GM19239 (cell line): Measurements from ENCODE around the gene APMAP.

Source experiments
- DNase-seq: peaks from one replicate; pipeline ENCODE4 v3.0.0; 2011; ENCODE audit warnings: low spot score; ENCODE audit not compliant: insufficient read length
- FAIRE-seq: peaks from 2 replicates; lab custom pipeline; 2011; peaks lifted over from hg19 to GRCh38; lab: Jason Lieb, UNC

The APMAP gene, protein sequence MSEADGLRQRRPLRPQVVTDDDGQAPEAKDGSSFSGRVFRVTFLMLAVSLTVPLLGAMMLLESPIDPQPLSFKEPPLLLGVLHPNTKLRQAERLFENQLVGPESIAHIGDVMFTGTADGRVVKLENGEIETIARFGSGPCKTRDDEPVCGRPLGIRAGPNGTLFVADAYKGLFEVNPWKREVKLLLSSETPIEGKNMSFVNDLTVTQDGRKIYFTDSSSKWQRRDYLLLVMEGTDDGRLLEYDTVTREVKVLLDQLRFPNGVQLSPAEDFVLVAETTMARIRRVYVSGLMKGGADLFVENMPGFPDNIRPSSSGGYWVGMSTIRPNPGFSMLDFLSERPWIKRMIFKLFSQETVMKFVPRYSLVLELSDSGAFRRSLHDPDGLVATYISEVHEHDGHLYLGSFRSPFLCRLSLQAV

DNA sequence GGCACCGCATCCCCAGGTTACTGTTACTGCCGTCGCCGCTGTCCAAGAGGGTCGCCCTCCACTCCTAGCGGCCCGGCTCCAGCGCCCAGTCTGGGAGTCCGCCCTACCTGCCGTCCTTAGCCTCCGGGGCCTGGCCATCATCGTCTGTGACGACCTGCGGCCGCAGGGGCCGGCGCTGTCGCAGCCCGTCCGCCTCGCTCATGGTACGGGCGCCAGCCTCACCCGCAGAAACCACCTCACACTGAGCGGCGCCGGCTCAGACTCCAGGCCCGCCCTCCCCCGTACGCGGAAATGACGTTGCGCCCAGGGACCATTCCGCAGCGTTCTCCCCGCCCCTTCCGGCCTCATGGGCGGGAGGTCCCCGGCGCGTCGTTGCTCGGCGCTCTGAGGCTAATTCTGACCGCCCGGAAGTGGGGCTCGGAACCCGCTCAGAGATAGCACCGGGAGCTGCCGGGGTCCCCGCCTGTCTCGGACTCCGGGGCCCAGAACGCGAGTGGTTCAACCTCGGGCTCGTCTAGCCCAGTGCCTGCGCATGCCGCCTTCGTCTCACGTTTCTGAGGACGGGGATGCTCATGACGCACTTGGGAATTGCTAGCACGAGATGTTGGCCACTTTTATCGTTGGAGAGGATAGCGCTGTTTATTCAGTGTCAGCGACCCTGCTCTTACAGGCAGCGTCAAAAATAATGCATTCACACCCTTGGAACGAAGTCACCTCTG is at the start of gene APMAP:
APMAP (minus strand) TSS at position 265 of the 719 bp plus-strand sequence; CDS start at position 202, 63 bp downstream.
- peak; percentile 86 for FAIRE-seq
- peak; percentile 91 for DNase-seq

DNA sequence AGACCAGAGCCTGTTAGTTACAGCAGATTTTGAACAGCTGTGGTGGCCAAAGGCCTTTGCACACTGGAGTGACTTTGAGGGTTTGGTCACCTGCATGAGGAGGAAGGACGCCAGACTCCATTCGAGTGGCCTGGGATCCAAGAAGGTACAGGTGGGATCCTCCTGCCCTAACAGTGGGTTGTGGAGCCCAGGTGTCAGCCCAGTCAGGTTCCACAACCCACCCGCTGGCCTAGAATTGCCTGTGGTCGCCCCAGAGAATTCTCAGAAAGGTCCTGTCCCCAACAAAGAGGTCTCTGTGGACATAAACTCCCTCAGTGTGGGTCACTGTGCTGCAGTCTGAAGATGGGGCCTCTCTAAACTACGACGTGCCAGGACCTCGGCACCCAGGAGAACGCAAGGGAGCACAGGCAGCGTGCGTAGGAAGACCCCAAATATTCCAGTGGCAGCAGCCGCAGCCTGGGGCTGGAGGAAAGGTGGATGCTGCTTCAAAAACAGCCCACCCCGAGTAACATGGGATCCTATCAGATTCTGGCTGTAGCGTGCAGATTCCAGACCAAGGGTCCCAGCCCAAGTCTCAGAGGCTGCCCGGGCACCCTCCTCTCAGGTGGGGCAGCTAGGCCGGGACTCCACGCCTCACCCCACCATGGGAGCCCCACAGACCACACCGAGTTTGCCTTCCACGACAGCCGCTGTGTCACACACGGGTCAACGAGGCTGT is 49.4 kb upstream of the APMAP start:
- FAIRE-seq (no peak), DNase-seq (no peak)

DNA sequence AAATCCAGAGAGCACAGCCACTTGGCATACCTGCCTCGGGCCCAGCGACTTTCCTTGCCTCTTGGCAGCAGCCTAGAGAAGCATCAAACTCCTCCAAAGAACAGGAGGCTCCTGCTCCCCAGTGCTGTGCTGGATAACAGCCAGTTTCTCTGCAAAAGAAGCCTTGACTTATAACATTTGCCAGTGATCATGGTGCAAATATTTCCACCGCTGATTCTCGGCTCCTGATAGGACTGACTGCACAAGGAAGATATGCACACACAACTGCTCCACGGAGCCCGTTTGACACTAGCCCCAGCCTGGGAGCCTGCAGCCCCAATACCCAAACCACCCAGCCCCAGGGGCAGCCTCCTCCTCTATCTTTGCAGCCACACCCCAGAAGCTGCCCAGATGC is 47.9 kb upstream of the APMAP start:
- DNase-seq = no peak
- FAIRE-seq = no peak

DNA sequence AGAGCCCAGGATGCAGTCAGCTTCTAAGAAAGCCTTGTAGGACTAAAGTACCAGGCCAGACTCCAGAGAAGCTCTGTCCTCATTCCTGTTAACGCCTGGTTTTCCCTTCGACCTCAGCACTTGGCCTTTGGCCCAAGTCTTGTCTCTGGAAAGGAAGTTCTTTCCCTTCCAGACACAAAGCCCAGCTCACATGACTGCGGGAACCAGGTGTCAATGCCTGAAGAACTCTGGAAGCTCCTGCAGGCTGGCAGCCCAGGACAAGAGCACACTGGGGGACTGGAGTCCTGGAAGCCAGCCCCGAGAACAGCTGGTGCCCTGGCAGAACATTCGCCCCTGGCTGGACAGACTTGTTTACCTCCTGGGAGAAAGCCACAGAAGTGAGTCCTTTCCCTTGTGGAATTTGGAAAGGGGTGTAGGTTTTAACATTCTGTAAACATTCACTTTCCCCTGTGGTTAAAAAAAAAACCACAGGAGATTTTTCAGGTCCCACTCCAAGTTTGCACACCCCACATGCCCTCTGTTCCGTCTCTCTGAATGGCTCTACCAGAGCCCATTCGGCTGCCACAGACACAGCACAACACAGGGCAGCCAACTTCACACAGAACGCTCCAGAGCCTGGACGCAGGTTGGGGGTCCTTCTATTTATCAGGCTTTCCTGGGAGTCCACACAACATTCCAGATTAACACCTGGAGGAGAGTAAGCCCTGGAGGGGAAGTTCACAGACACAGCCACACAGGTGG is 47.3 kb upstream of the APMAP start:
- no peak for DNase-seq
- no peak for FAIRE-seq

DNA sequence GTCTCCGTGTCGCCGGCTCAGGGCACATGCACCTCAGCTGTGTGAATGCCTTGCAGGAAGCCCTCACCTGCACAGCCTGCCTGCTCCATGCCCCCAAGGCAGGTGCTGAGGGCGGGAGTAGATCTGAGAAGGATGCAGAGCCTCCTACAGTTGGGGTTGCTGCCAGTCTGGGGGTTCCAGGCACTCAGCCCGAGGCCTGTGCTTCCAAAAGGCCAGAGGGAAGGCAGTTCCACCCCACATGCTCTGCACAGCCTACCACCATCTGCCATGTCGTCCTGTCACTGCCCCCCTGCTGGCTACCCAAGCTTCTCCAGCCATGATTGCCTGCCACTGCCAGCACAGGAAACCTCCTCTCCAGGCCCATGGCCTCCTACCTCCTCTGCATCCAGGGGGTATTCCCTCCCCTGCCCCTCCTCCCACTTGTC is 46.1 kb upstream of the APMAP start:
- FAIRE-seq (no peak), DNase-seq (no peak)

DNA sequence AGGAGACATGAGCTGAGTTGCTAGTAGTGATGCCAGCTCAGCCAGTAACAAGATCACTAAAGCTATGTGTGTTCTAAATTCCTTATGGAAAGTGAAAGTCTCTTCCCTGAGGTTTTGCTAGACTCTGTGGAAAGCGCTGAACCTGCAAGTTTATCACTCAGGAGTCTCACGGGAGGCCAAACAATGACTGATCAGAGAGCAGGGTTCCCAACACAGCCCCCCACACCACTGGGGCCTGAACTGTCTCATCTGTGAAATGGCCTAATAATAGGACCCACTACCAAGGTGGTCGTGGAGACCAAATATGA is 45.5 kb upstream of the APMAP start:
- no peak for FAIRE-seq
- DNase-seq = no peak

DNA sequence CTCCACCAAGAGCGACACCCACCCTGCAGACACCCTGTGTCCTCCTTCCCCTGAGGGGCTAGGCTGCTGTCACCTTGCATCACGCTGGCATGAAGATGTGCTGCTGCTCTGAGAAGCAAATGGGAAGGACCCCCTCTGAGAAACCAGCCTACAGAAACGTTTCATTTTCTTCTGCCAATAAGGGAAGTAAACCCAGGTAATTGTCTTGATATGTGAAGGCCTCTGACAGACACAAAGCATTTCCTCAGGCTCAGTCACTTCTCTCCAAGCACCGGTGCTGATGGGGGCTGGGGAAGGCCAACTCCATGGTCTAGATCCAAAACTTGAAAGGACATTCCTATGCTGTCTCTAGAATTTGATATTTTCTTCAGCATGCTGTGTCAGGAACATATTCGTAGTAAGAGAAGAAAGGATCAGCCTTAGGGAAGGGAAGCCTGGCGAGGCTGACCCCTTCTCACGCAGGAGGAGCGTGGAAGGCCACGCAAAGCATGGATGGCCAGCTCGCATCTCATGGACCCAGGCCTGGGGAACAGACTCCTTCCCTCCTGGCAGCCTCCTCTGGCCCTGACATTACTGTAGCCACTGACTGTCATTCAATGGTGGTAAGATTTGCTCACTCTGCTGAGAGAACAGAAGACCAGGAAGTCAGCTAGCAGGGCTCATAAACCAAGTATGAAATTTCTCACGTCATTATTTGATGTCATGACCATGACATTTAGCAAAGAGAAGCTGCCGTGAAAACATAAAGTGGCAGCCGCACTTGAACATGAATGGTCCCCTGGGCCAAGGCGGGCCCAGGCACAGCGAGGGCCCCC is 44.9 kb upstream of the APMAP start:
- peak; percentile 70 for FAIRE-seq
- no peak for DNase-seq

DNA sequence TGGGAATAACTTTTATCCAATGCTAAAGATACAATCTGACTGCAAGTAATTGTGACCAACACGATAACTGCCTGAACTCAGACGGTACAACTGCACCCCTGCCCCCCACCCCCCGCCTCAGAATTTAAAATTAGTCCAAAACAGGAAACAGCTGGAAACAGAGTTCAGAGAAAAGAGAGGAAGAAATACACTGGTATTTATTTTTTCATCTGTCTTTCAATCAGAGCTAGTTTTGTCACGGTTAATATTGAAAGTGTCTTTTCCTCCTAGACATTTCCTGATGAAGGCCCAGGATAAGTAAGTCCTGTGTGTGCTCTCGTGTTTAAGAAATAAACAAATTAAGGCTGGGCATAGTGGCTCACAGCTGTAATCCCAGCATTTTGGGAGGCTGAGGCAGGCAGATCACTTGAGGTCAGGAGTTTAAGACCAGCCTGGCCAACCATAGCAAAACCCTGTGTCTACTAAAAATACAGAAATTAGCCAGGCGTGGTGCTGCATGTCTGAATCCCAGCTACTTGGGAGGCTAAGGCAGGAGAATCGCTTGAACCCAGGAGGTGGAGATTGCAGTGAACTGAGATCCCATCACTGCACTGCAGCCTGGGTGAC is 43.9 kb upstream of the APMAP start:
- FAIRE-seq = peak; percentile 4

DNA sequence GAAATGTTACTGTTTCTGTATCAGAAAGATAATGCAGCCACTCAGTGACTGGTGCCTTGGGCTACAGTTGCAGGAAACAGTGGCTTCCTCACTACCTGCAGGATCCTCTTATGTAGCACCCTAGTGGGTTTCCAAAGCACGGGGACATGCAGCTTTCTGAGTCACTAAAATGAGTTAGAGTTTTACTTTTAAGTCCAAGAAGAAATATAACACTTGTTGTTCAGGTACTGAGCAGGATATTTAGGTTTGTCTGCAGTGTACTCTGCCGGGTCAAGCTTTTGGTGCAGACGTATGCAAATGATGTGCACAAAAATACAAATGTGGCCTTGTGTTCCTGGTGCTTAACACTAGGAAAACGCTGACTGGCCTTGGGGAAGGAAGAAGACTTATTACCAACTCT is 43.4 kb upstream of the APMAP start:
- DNase-seq (no peak), FAIRE-seq (peak; percentile 70)

More for the DNA sequence above, 43.9 kb upstream of the APMAP start:
- no peak for DNase-seq

DNA sequence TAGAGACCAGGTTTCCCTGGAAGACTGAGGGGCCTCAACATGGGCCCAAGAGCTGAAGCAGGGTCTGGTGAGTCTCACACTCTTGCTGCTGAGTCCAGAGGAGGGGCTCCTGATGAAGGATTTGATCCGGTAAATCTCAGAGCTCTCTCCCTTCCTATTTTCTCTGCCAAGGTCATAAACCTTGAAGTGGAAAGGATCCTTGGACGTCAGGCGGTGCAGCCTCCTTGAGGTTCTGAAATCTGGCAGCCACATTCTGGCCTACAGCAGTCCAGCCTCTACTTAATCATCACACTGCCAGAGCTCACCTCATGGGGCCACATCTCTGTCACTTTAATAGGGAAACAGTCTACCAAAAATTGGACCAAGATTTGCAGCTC is 41.4 kb upstream of the APMAP start:
- DNase-seq = no peak
- no peak for FAIRE-seq

DNA sequence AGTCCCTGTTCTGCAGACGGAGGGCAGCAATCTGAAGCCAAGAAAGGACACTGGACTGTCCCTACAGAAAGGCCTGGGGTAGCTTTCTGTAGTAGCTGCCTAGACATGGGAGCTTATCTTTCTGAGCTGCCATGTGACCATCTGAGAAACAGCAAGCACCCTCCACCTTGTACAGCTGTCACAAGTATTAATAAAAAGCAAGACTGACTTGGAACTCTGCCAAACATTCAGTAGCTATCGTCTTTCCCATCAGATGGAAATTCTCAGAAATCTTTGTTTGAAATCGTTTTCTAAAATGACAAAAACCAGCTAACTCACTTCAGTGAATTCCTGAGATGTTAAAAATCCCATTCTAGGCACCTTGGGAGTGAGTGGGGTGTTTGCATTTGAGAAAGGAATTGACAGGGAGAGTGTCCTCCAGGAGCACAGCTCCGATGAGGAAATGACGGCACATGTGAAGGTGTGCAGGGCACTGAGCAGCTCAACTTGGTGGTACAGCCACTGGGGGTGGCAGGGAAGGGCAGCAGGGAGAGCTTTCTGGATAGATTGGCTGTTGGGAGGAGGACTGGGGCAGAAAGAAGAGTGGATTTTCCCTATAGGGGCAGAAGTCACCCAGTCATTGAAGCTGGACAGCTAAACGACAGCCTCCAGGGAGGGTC is 40.8 kb upstream of the APMAP start:
- FAIRE-seq (no peak), DNase-seq (no peak)

DNA sequence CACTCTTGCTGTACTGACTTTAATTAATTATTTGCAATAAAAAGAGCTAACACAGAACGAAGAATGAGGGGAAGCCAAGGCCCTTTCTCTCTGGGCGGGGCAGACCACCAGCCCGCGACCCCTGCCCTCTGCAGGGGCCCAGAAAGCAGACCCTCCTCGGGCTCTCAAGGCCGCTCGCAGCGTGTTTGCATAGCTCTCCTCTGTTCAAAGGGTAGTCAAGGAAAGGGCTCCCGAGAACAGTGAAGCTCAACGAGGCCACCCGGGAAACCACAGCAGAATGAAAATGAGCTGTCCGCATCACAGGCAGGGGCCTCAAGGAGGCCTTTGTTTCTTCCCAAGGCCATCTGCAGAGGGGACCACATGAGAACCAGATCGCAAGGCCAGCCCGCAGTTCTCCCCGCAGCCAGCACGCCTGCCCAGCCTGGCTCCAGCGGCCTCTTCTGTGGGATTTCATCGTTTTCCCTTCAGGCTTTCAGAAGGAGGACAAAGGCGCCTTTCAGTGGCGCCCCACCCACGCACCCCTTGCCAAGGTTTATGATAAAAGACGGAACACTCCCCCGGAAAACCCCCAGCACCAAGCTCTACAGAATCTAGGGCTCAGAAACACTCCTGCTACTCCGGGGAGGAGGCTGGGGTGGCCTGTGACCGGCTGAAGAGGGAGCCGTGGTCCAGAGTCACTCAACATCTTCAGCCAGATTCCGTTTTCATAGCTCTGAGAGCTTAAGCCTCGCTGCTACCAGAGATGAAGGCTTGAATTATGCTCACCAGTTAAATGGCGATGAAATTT is 40.1 kb upstream of the APMAP start:
- no peak for DNase-seq
- no peak for FAIRE-seq

DNA sequence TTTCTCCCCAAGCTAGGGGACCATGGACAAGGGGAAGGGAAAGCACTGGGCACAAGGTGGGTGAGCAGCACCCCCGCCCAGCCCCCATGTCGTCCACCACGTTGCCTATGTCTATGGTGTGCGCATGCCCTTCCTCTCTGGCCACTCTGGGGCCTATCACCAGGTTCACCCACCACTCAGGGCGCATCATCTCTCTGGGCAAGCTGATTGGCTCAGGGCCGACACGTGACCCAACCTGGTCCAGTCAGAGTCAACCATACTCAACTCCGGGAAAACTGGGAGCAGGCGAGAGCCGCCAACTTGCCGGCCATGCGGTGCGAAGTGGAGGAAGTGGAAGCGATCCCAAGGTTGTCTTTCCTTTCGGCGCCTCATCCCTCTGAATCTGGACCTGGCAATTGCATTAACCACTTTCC is 39.5 kb upstream of the APMAP start:
- DNase-seq (no peak), FAIRE-seq (no peak)

DNA sequence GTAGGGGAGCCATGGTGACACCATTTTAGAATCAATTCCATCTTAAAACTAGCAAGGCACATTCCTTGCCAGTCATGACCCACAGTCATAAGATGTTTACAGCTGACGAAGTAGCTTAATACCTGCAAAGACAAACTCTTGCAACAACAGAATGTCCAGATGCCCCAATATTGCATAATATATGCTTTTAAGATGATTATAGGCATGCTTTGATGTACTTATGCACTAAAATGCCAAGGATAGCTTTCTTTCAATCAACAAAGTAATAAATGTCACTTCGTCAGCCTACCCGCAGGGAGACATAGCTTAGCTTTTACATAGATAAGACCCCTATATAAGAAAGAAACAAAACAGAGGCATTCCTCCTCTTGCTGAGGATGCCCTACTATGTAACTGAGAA is 38.7 kb upstream of the APMAP start:
- DNase-seq (no peak), FAIRE-seq (no peak)

DNA sequence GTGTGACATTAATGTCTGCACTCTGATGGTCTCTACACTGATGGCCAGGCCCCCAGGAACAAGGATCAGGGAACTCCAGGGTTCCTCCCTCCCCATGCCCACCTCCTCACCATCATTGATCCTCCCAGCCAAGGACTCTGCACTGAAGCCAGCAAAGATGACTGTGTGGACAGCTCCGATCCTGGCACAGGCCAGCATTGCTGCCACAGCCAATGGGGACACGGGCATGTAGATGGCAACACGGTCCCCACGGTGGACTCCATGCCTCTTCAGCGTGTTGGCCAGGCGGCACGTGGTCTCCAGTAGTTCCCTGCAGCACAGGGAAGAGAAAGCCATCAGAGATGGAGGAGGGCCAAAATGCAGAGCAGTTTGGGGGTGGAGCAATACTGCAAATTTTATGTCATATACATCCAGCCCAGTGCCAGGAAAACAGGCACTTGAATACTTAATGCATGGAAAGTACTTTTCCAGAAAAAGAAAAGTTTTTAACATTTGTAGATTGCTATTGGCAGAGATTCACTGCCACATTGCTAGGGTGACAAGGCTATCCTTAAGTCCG is 38.2 kb upstream of the APMAP start:
- FAIRE-seq = no peak

DNA sequence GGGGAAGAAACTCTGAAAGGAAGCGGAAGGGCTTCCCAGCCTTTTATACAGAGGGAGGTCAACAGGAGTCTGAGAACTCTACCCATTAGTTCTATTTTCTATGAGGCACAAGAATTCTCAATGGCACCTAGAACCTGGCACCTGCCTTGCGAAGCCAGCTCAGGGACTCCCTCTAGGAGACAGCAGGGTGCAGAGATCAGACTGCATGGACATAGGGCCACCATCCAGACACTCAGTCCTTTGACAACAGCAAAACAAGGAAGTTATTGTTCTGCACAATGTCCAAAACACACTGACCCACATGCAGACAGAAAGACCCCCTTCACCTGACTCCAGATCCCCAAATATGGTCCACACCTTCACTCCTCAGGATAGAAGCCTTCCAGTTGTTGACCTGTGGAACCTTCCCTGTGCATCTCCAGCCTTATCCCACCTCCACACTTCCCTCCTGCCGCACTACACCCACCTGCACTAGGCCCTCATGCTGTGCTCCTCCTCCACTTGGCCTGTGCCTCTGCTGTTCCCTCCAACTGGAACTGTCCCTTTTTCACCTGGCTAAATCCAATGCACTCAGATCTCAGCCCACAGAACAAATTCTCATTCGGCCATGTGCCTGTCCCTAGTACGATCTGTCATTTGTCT is 37.6 kb upstream of the APMAP start:
- DNase-seq (no peak), FAIRE-seq (no peak)

More for the DNA sequence above, 38.2 kb upstream of the APMAP start:
- no peak for DNase-seq

DNA sequence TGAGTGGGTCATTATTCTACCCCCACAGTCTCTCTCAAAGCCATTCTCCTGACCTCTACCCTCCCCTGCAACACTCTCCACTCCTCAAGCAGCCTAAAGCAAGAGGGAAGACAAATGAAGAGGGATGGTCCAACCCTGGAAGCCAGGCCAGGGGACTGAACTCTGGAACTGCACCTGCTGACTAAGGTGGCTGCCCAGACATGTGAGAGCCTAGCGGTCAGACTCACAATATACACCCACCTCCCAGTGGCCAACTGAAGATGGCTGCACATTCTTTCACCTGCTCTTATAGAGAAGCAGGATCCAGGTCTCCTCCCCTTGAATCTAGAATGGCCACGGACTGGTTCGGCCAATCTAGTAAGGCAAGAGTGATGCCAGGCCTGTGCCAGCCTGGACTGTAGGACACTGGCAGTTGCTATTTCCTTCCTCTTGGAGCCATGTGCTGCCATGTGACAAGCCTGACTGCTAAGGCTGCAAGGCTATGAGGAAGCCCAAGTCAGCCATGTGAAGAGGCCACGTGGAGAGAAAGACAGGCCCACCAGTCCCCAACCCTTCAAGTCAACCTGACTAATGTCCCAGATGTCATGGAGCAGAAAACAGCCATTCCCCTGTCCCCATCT is 33.5 kb upstream of the APMAP start:
- no peak for FAIRE-seq
- no peak for DNase-seq
